GM12878 (cell line): Measurements from ENCODE around the gene FGL2. TPM values are rescaled to one million over a fixed set of nuclear protein-coding genes. Genes with fewer than 3 reads are reported as not detected.
A peak's percentile ranks its signal among the peaks of the same experiment; 100 is the strongest.

Experiments
- ATAC-seq: fragments of 200-7000 bp; cut with Tn5 transposase; 3 replicates; pipeline ENCODE4 v1.9.1; 2020; ENCODE audit warnings: mild to moderate bottlenecking, moderate library complexity
- BruUV-seq: library from RNA; stranded (reverse); fragments of 400-500 nt; replicated peaks from 2 replicates; lab custom pipeline; 2021; lab: Mats Ljungman, UMichigan
- CTCF ChIA-PET: fragments of 300-600 bp; sonication (Branson Sonifier 250); formaldehyde crosslinking; extraction: SDS; loops from one replicate; lab custom pipeline; 2021; ENCODE audit warnings: inconsistent platforms; lab: Yijun Ruan, JAX
- POLR2A ChIA-PET: fragments of 350-600 bp; formaldehyde crosslinking; extraction: SDS; loops from one replicate; lab custom pipeline; 2021; ENCODE audit warnings: inconsistent platforms; lab: Charles Lee
- RAD21 ChIA-PET: fragments of 300-600 bp; sonication (Branson Sonifier 250); formaldehyde crosslinking; loops from one replicate; lab custom pipeline; 2023; ENCODE audit warnings: antibody characterized with exemption; ENCODE audit not compliant: unreplicated experiment; lab: Charles Lee
- SMC1A ChIA-PET: fragments of 300-600 bp; sonication (Branson Sonifier 250); formaldehyde crosslinking; loops from one replicate; lab custom pipeline; 2023; ENCODE audit not compliant: unreplicated experiment, uncharacterized antibody; lab: Charles Lee
- DNase-seq: peaks from one replicate; pipeline ENCODE4 v3.0.0-alpha.2; 2011; ENCODE audit warnings: low read depth, low spot score
- FAIRE-seq: peaks from 3 replicates; lab custom pipeline; 2011; peaks lifted over from hg19 to GRCh38; lab: Jason Lieb, UNC
- H2AFZ ChIP-seq: 2 replicates; pipeline ENCODE4 v1.6.0; 2011; ENCODE audit warnings: low read depth, low read length, control low read depth; ENCODE audit not compliant: control insufficient read depth
- H3K27ac ChIP-seq: 2 replicates; pipeline ENCODE4 v1.5.1; 2011; ENCODE audit warnings: control low read depth; ENCODE audit not compliant: control insufficient read depth, insufficient read depth
- H3K27me3 ChIP-seq, 2 experiments: replicated peaks in 1 of 2; 2 replicates each; pipeline versions ENCODE4 v1.6.0 to v1.6.1; 2011; ENCODE audit warnings: low read length in 1 of 2; ENCODE audit not compliant: control insufficient read depth in 2 of 2, insufficient read depth in 2 of 2
- H3K36me3 ChIP-seq, 2 experiments: 2 replicates each; pipeline ENCODE4 v1.5.1; 2011; ENCODE audit warnings: low read length in 1 of 2; ENCODE audit not compliant: control insufficient read depth in 2 of 2, insufficient read depth in 2 of 2
- H3K4me1 ChIP-seq: 2 replicates; pipeline ENCODE4 v1.6.1; 2011; ENCODE audit warnings: mild to moderate bottlenecking, low read length, moderate library complexity, mixed read lengths; ENCODE audit not compliant: control insufficient read depth, insufficient read depth
- H3K4me2 ChIP-seq: 2 replicates; pipeline ENCODE4 v1.6.0; 2011; ENCODE audit warnings: control low read depth; ENCODE audit not compliant: control insufficient read depth, insufficient read depth
- H3K4me3 ChIP-seq: fragments of 200-600 bp; sonication (generic); 2 replicates; pipeline ENCODE4 v1.5.1; 2016
- H3K79me2 ChIP-seq: 2 replicates; pipeline ENCODE4 v1.6.0; 2011; ENCODE audit warnings: low read length; ENCODE audit not compliant: control insufficient read depth, insufficient read depth
- H3K9ac ChIP-seq: 2 replicates; pipeline ENCODE4 v1.8.0; 2011; ENCODE audit warnings: low read length, control low read depth, mixed read lengths; ENCODE audit not compliant: control insufficient read depth, insufficient read depth
- H3K9me3 ChIP-seq: replicated peaks from 3 replicates; pipeline ENCODE4 v1.5.1; 2011; ENCODE audit warnings: mild to moderate bottlenecking, low read length; ENCODE audit not compliant: control insufficient read depth, insufficient read depth
- H4K20me1 ChIP-seq: 2 replicates; pipeline ENCODE4 v1.6.0; 2011; ENCODE audit not compliant: control insufficient read depth, insufficient read depth
- CHD1 ChIP-seq: IDR thresholded peaks from 2 replicates; pipeline ENCODE4 v1.6.1; 2012; ENCODE audit warnings: low read depth, low read length, improper control_type of control experiment
- EGR1 ChIP-seq, 2 experiments: IDR thresholded peaks; 1 replicate in 1 of 2; 2 replicates in 1 of 2; pipeline ENCODE4 v1.6.1; 2011 to 2012; ENCODE audit warnings: low read depth in 2 of 2, low read length in 2 of 2, borderline replicate concordance in 1 of 2, mild to moderate bottlenecking in 1 of 2, moderate library complexity in 1 of 2
- FOXM1 ChIP-seq: IDR thresholded peaks from 2 replicates; pipeline ENCODE4 v1.6.1; 2012; ENCODE audit warnings: low read depth, mild to moderate bottlenecking, inconsistent platforms, low read length, moderate library complexity
- IRF4 ChIP-seq: IDR thresholded peaks from 2 replicates; pipeline ENCODE4 v1.6.1; 2011; ENCODE audit warnings: low read depth, low read length
- MEF2B ChIP-seq: fragments of 450-650 bp; IDR thresholded peaks from 2 replicates; pipeline ENCODE4 v1.6.1; 2018; ENCODE audit warnings: mild to moderate bottlenecking, moderate library complexity; ENCODE audit not compliant: partially characterized antibody, poor library complexity, severe bottlenecking
- MLLT1 ChIP-seq: fragments of 450-650 bp; IDR thresholded peaks from 2 replicates; pipeline ENCODE4 v1.6.1; 2016; ENCODE audit warnings: mild to moderate bottlenecking
- MXI1 ChIP-seq: fragments of 150-350 bp; IDR thresholded peaks from 2 replicates; pipeline ENCODE4 v1.6.1; 2011; ENCODE audit warnings: low read depth, mild to moderate bottlenecking, inconsistent platforms, low read length, improper control_type of control experiment
- PKNOX1 ChIP-seq: fragments of 450-650 bp; IDR thresholded peaks from 2 replicates; pipeline ENCODE4 v1.6.1; 2016; ENCODE audit warnings: mild to moderate bottlenecking
- RAD21 ChIP-seq: IDR thresholded peaks from 2 replicates; pipeline ENCODE4 v1.6.1; 2011; ENCODE audit warnings: mild to moderate bottlenecking, low read depth, low read length, moderate library complexity; ENCODE audit not compliant: insufficient read depth
- RCOR1 ChIP-seq: conservative IDR thresholded peaks from 2 replicates; pipeline ENCODE4 v1.6.1; 2012; ENCODE audit warnings: low read depth, low read length, improper control_type of control experiment
- REST ChIP-seq: IDR thresholded peaks from 2 replicates; pipeline ENCODE4 v1.6.1; 2012; ENCODE audit warnings: mild to moderate bottlenecking, low read depth, low read length
- TCF12 ChIP-seq: IDR thresholded peaks from 2 replicates; pipeline ENCODE4 v1.6.1; 2011; ENCODE audit warnings: low read depth, mild to moderate bottlenecking, low read length
- ZBED1 ChIP-seq: IDR thresholded peaks from 2 replicates; pipeline ENCODE4 v1.6.1; 2016; ENCODE audit warnings: borderline replicate concordance
- WGBS: methylation state at CpG from one replicate; pipeline ENCODE4 v1.1.6; 2016; ENCODE audit warnings: low lambda C conversion rate; ENCODE audit not compliant: insufficient replicate concordance, insufficient coverage; ENCODE audit errors: missing lambda C conversion rate; 5-methylcytosine and 5-hydroxymethylcytosine counted together
- in situ Hi-C: fragments of 300-500 bp; cut with MboI; formaldehyde crosslinking; loops from 9 replicates; pipeline ENCODE4 v1.14.3; 2018; ENCODE audit warnings: mixed read lengths
- intact Hi-C: fragments of 100-400 bp; cut with micrococcal nuclease; formaldehyde crosslinking; loops from one replicate; pipeline ENCODE4 v1.14.2; 2022; ENCODE audit not compliant: unreplicated experiment
- polyA plus RNA-seq, 11 experiments: library from polyadenylated mRNA; depleted of rRNA in 4 of 11; unstranded in 6 of 11; stranded (reverse) in 5 of 11; fragments of >200 nt; fragmentation: Nextera tagmentation in 4 of 11; fragmentation: Illumina TruSeq in 1 of 11; extraction: Ambion mirVana in 4 of 11; extraction: Trizol in 1 of 11; gene quantifications; 1 replicate in 1 of 11; 2 replicates in 10 of 11; pipeline versions ENCODE4 v1.2.1 to v1.2.3, GENCODE V29; 2011 to 2016; ENCODE audit warnings: inconsistent platforms in 2 of 11, missing spikeins in 2 of 11, low read depth in 1 of 11
- total RNA-seq, 4 experiments: library from RNA; depleted of rRNA in 3 of 4; stranded (reverse); fragments of >200 nt in 3 of 4; fragmentation: Illumina TruSeq in 1 of 4; extraction: Trizol in 1 of 4; gene quantifications; 2 replicates each; pipeline versions ENCODE4 v1.2.1 to v1.2.3, GENCODE V29; 2013 to 2021

Gene FGL2
- total and polyA plus RNA-seq, 10 of the 15 experiments (the other 5 are each of a cell fraction or from before 2014, with no cell fraction given), result 0.04 to 3.2 (median 1.5) TPM

- H3K27me3 ChIP-seq, result no peaks in the 10 kb centered on the region
- in situ Hi-C loops, result loop anchor here (5.0 kb wide), 2 partner anchors 85 to 120 kb away; no protein-coding TSS in a partner anchor
- H3K9me3 ChIP-seq, result no peaks in the 10 kb centered on the region
- no peaks in the 10 kb centered on the region for H3K4me1 ChIP-seq
- BruUV-seq, result no TSS peak
- no peak overlapping the region for H3K4me2 ChIP-seq
- ChIA-PET CTCF (interaction anchor here (0.6 to 7.1 kb wide), 38 partner anchors 8 to 610 kb away, joined by 3 to 88 read pairs (median 6); partner anchors contain the start of genes CCDC146 and FGL2), POLR2A (interaction anchor here (0.5 to 2.0 kb wide), 7 partner anchors 19 to 497 kb away, joined by 4 to 9 read pairs (median 6); no protein-coding TSS in a partner anchor), RAD21 (interaction anchor here (0.5 to 6.3 kb wide), 30 partner anchors 9 to 296 kb away, joined by 3 to 87 read pairs (median 5); partner anchors contain the start of genes CCDC146 and FGL2), SMC1A (interaction anchor here (0.5 to 6.5 kb wide), 42 partner anchors 8 to 473 kb away, joined by 3 to 124 read pairs (median 5); partner anchors contain the start of genes CCDC146 and FGL2)
- H3K36me3 ChIP-seq, result no peaks in the 10 kb centered on the region
- FAIRE-seq, result peak; percentile 76
- H4K20me1 ChIP-seq, result no peaks in the 10 kb centered on the region
- H3K79me2 ChIP-seq, result no peaks in the 10 kb centered on the region
- no peak overlapping the region for H3K9ac ChIP-seq
- H3K27ac ChIP-seq, result no peak overlapping the region
- ATAC-seq, result peak; percentile 99
- 30% methylated on average over 3 of the region's 3 CpGs for WGBS
- H2AFZ ChIP-seq, result no peak overlapping the region; the same call in 1 of the 2 replicates
- H3K4me3 ChIP-seq, result no peak overlapping the region
- intact Hi-C loops, result loop anchor here (1.0 to 2.0 kb wide), 3 partner anchors 49 to 125 kb away; partner anchors contain the start of genes CCDC146 and FGL2
- DNase-seq, result peak; percentile 76
- TF ChIP-seq ZBED1 (0 out of 2 replicates have a peak, but pooled peaks have one; percentile 31), RCOR1 (no peak), PKNOX1 (0 out of 2 replicates have a peak, but pooled peaks have one; percentile 19), RAD21 (peak; percentile 99), MXI1 (no peak), MLLT1 (0 out of 2 replicates have a peak, but pooled peaks have one; percentile 15), REST (no peak), EGR1 (IDR thresholded peaks at IDR 0.05; ENCODE audit: borderline replicate concordance in 1 of 2, low read depth in 2 of 2, low read length in 2 of 2) (no peak), TCF12 (no peak), FOXM1 (peak; percentile 77), CHD1 (no peak), MEF2B (no peak), IRF4 (no peak)
Measured at GRCh38 chr7:77247206-77247850, 47.7 kb upstream of the FGL2 start.
